GM23248 (cell line): Measurements from ENCODE around the gene CATSPERD. TPM values are rescaled to one million over a fixed set of nuclear protein-coding genes. Genes with fewer than 3 reads are reported as not detected.
A peak's percentile ranks its signal among the peaks of the same experiment; 100 is the strongest.

Experiments
- DNase-seq: peaks from one replicate; pipeline ENCODE4 v3.0.0-alpha.2; 2015
- H2AFZ ChIP-seq: fragments of 200-600 bp; sonication (generic); 2 replicates; pipeline ENCODE4 v1.6.1; 2016; ENCODE audit warnings: antibody characterized with exemption
- H3F3A ChIP-seq: fragments of 200-600 bp; sonication (generic); 2 replicates; pipeline ENCODE4 v1.6.1; 2016; ENCODE audit warnings: mild to moderate bottlenecking, antibody characterized with exemption, mixed run types; ENCODE audit not compliant: insufficient read depth
- H3K27ac ChIP-seq: fragments of 200-600 bp; sonication (generic); 2 replicates; pipeline ENCODE4 v1.5.1; 2016; ENCODE audit warnings: mild to moderate bottlenecking
- H3K27me3 ChIP-seq: fragments of 200-600 bp; sonication (generic); replicated peaks from 2 replicates; pipeline ENCODE4 v1.6.1; 2016; ENCODE audit warnings: mild to moderate bottlenecking; ENCODE audit not compliant: insufficient read depth
- H3K36me3 ChIP-seq: fragments of 200-600 bp; sonication (generic); 2 replicates; pipeline ENCODE4 v1.6.1; 2016; ENCODE audit warnings: low read depth, mild to moderate bottlenecking
- H3K4me1 ChIP-seq: fragments of 200-600 bp; sonication (generic); 2 replicates; pipeline ENCODE4 v1.6.1; 2016; ENCODE audit warnings: mild to moderate bottlenecking; ENCODE audit not compliant: insufficient read depth
- H3K4me2 ChIP-seq: fragments of 200-600 bp; sonication (generic); one replicate; pipeline ENCODE4 v1.6.1; 2016; ENCODE audit warnings: mild to moderate bottlenecking; ENCODE audit not compliant: unreplicated experiment
- H3K4me3 ChIP-seq: fragments of 200-600 bp; sonication (generic); 2 replicates; pipeline ENCODE4 v1.5.1; 2016; ENCODE audit warnings: mild to moderate bottlenecking
- H3K79me2 ChIP-seq: fragments of 200-600 bp; sonication (generic); 2 replicates; pipeline ENCODE4 v1.6.1; 2016; ENCODE audit warnings: mild to moderate bottlenecking; ENCODE audit not compliant: insufficient read depth
- H3K9ac ChIP-seq: fragments of 200-600 bp; sonication (generic); 2 replicates; pipeline ENCODE4 v1.6.1; 2016; ENCODE audit warnings: mild to moderate bottlenecking
- H3K9me2 ChIP-seq: fragments of 200-600 bp; sonication (generic); 2 replicates; pipeline ENCODE4 v1.6.1; 2016; ENCODE audit warnings: mixed run types, mild to moderate bottlenecking, moderate library complexity; ENCODE audit not compliant: insufficient read depth
- H3K9me3 ChIP-seq: fragments of 200-600 bp; sonication (generic); one replicate; pipeline ENCODE4 v1.6.1; 2017; ENCODE audit warnings: low read depth
- H4K20me1 ChIP-seq: fragments of 200-600 bp; sonication (generic); 2 replicates; pipeline ENCODE4 v1.6.0; 2016; ENCODE audit not compliant: insufficient read depth
- EZH2 ChIP-seq: fragments of 200-600 bp; sonication (generic); IDR thresholded peaks from 2 replicates; pipeline ENCODE4 v1.6.1; 2018; ENCODE audit warnings: antibody characterized with exemption, mild to moderate bottlenecking; ENCODE audit not compliant: insufficient read depth, poor library complexity, severe bottlenecking
- EZH2phosphoT487 ChIP-seq: fragments of 200-600 bp; sonication (generic); IDR thresholded peaks from 2 replicates; pipeline ENCODE4 v1.6.1; 2018; ENCODE audit warnings: antibody characterized with exemption, moderate library complexity, mild to moderate bottlenecking, low read depth; ENCODE audit not compliant: insufficient read depth
- WGBS, 2 experiments: methylation state at CpG; one replicate each; pipeline ENCODE4 v1.1.6; 2015 to 2017; ENCODE audit warnings: low lambda C conversion rate in 2 of 2, low coverage in 1 of 2; ENCODE audit errors: missing lambda C conversion rate in 2 of 2; 5-methylcytosine and 5-hydroxymethylcytosine counted together
- in situ Hi-C: fragments of 300-500 bp; cut with MboI; formaldehyde crosslinking; loops from 2 replicates; pipeline ENCODE4 v1.15.0; 2020
- polyA plus RNA-seq: library from polyadenylated mRNA; unstranded; fragments of >200 nt; fragmentation: Nextera tagmentation; extraction: Ambion mirVana; gene quantifications from 2 replicates; pipeline ENCODE4 v1.2.1, GENCODE V29; 2016
- total RNA-seq: library from RNA; depleted of rRNA; stranded (reverse); fragments of >200 nt; shearing (Covaris generic); gene quantifications from 2 replicates; pipeline ENCODE4 v1.2.3, GENCODE V29; 2014; rRNA removed

CATSPERD gene
- total and polyA plus RNA-seq, 2 experiments from 2014 or later = 0.22 TPM; not detected in 1

- no peaks in the 10 kb centered on the region for H3K9me2 ChIP-seq
- no peak overlapping the region for H3K4me3 ChIP-seq
- H3K36me3 ChIP-seq = no peaks in the 10 kb centered on the region
- no peaks in the 10 kb centered on the region for H3K79me2 ChIP-seq
- no peaks in the 10 kb centered on the region for H3K9me3 ChIP-seq
- TF ChIP-seq EZH2 = no peak
- TF ChIP-seq EZH2phosphoT487 = no peak
- DNase-seq = peak; percentile 67
- no peaks in the 10 kb centered on the region; the same call in 1 of the 2 replicates for H3K27me3 ChIP-seq
- no peaks in the 10 kb centered on the region for H3F3A ChIP-seq
- in situ Hi-C loops = no loop called here
- H3K9ac ChIP-seq = no peak overlapping the region
- H3K4me1 ChIP-seq = no peaks in the 10 kb centered on the region
- no peak overlapping the region for H2AFZ ChIP-seq
- H3K4me2 ChIP-seq = no peak overlapping the region
- no peak overlapping the region for H3K27ac ChIP-seq
- 20 to 21% methylated on average over 24 of the region's 24 CpGs for WGBS, 2 experiments
- H4K20me1 ChIP-seq = no peaks in the 10 kb centered on the region
Observed at GRCh38 chr19:5826531-5827341, 106.3 kb downstream of the CATSPERD start.

DNA sequence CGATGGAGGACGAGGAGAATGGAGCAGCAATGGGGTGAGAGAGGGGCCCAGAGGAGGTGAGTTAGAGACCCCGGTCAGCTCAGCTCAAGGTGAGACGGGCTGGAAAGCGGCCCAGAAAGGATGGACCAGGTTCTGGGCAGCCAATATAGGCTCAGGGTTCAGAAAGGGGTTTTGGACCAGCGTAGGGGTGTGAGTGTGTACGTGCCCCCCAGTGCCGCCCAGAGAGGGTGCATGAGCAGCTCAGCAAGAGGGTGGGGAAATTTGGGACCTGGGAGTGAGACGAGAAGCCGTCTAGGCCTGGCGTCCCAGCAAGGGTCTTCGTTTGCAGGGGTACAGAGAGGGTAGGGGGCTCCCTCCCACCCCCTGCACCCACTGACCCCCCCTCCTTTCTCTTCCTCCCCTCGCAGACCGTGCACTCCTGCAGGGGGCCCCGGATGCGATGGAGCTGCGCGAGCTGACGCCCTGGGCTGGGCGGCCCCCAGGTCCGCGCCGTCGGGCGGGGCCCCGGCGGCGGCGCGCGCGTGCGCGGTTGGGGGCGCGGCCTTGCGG, 107.0 kb downstream of the CATSPERD start:
- no peaks in the 10 kb centered on the region; the same call in 1 of the 2 replicates for H3K27me3 ChIP-seq
- no peak overlapping the region for H3K4me2 ChIP-seq
- H3K4me3 ChIP-seq = peak overlapping the region; percentile 69
- H3K9me3 ChIP-seq = no peaks in the 10 kb centered on the region
- in situ Hi-C loops = no loop called here
- H4K20me1 ChIP-seq = no peaks in the 10 kb centered on the region
- no peaks in the 10 kb centered on the region for H3K4me1 ChIP-seq
- no peak for DNase-seq
- no peaks in the 10 kb centered on the region for H3K36me3 ChIP-seq
- no peak overlapping the region for H3K27ac ChIP-seq
- H3K9ac ChIP-seq = no peak overlapping the region
- no peaks in the 10 kb centered on the region for H3K79me2 ChIP-seq
- H2AFZ ChIP-seq = peak overlapping the region; percentile 79
- H3K9me2 ChIP-seq = no peaks in the 10 kb centered on the region
- WGBS, 2 experiments = 16 to 26% methylated on average over 18 to 37 of the region's 37 CpGs
- TF ChIP-seq EZH2phosphoT487 = no peak
- no peak for TF ChIP-seq EZH2
- H3F3A ChIP-seq = no peaks in the 10 kb centered on the region

DNA sequence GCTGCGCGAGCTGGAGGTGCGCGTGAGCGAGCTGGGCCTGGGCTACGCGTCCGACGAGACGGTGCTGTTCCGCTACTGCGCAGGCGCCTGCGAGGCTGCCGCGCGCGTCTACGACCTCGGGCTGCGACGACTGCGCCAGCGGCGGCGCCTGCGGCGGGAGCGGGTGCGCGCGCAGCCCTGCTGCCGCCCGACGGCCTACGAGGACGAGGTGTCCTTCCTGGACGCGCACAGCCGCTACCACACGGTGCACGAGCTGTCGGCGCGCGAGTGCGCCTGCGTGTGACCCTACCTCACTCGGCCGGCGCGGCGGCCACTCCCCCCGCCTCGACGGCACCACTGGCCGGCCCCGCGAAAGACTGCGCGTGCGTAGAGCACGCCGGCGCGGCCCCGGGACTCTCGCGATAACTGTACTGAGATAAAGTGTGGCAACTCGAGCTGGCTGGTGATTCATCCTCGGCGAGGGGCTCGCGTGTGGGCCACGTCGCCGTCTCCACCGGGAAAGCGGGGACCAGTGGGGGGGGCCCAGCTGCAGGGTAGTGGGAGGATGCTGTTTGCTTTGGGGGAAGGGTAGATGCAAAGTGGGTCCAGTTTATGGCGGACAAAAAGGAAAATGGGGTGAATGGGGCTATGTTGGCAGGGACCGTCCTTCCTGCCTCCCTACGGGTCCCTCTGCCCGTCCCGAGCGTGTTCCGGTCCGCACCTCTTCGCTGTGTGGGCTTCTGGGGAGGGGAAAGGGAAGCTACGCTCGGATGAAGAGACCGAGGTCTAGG, 107.6 kb downstream of the CATSPERD start:
- in situ Hi-C loops = no loop called here
- H2AFZ ChIP-seq = peak overlapping the region; percentile 79
- H3K27me3 ChIP-seq = no peaks in the 10 kb centered on the region; the same call in 1 of the 2 replicates
- no peak overlapping the region for H3K27ac ChIP-seq
- no peaks in the 10 kb centered on the region for H3K36me3 ChIP-seq
- no peaks in the 10 kb centered on the region for H3K4me1 ChIP-seq
- H4K20me1 ChIP-seq = no peaks in the 10 kb centered on the region
- no peaks in the 10 kb centered on the region for H3F3A ChIP-seq
- DNase-seq = peak; percentile 93
- H3K9me2 ChIP-seq = no peaks in the 10 kb centered on the region
- no peaks in the 10 kb centered on the region for H3K79me2 ChIP-seq
- TF ChIP-seq EZH2 (no peak), EZH2phosphoT487 (no peak)
- H3K4me3 ChIP-seq = peak overlapping the region; percentile 69
- 2 to 5% methylated on average over 63 to 73 of the region's 91 CpGs for WGBS, 2 experiments
- peak overlapping the region; percentile 77 for H3K4me2 ChIP-seq
- peak overlapping the region; percentile 77 for H3K9ac ChIP-seq
- no peaks in the 10 kb centered on the region for H3K9me3 ChIP-seq

Other genes with a start within 250 kb of the CATSPERD start
- 1.6 TPM in 1 of 2 replicates, not detected in the other for gene TINCR, start 152.7 kb upstream of the CATSPERD start, total RNA-seq
- 0.19 TPM in 1 of 2 replicates, not detected in the other for gene TINCR, start 152.7 kb upstream of the CATSPERD start, polyA plus RNA-seq
- 17.6 and 24.2 TPM in 2 replicates for gene SAFB2, start 97.9 kb upstream of the CATSPERD start, total RNA-seq
- gene SAFB2, start 97.9 kb upstream of the CATSPERD start, polyA plus RNA-seq = 32.4 and 37.2 TPM in 2 replicates
- gene SAFB, start 97.6 kb upstream of the CATSPERD start, total RNA-seq = 28.6 and 36.5 TPM in 2 replicates
- 49.1 and 49.4 TPM in 2 replicates for gene SAFB, start 97.6 kb upstream of the CATSPERD start, polyA plus RNA-seq
- gene MICOS13, start 40.1 kb upstream of the CATSPERD start, total RNA-seq = 39.8 and 44.5 TPM in 2 replicates
- 147 and 157 TPM in 2 replicates for gene MICOS13, start 40.1 kb upstream of the CATSPERD start, polyA plus RNA-seq
- gene HSD11B1L, start 39.6 kb upstream of the CATSPERD start, total RNA-seq = 23.8 and 30.7 TPM in 2 replicates
- 10.9 and 13.4 TPM in 2 replicates for gene HSD11B1L, start 39.6 kb upstream of the CATSPERD start, polyA plus RNA-seq
- gene RPL36, start 30.3 kb upstream of the CATSPERD start, total RNA-seq = 503 and 678 TPM in 2 replicates
- 1,118 and 1,128 TPM in 2 replicates for gene RPL36, start 30.3 kb upstream of the CATSPERD start, polyA plus RNA-seq
- gene LONP1, start 491 bp upstream of the CATSPERD start, total RNA-seq = 119 and 123 TPM in 2 replicates
- gene LONP1, start 491 bp upstream of the CATSPERD start, polyA plus RNA-seq = 73.7 and 77.5 TPM in 2 replicates
- gene PRR22, start 64.1 kb downstream of the CATSPERD start, total RNA-seq = 0.25 TPM in 1 of 2 replicates, not detected in the other
- 0.14 and 0.19 TPM in 2 replicates for gene PRR22, start 64.1 kb downstream of the CATSPERD start, polyA plus RNA-seq
- gene DUS3L, start 70.5 kb downstream of the CATSPERD start, total RNA-seq = 18.6 and 18.8 TPM in 2 replicates
- 15.6 and 17.1 TPM in 2 replicates for gene DUS3L, start 70.5 kb downstream of the CATSPERD start, polyA plus RNA-seq
- not detected in 2 replicates for gene NRTN, start 84.4 kb downstream of the CATSPERD start, total RNA-seq
- not detected in 2 replicates for gene NRTN, start 84.4 kb downstream of the CATSPERD start, polyA plus RNA-seq
- gene FUT6, start 119.1 kb downstream of the CATSPERD start, total RNA-seq = not detected in 2 replicates
- gene FUT6, start 119.1 kb downstream of the CATSPERD start, polyA plus RNA-seq = not detected in 2 replicates
- gene FUT3, start 130.8 kb downstream of the CATSPERD start, total RNA-seq = not detected in 2 replicates
- not detected in 2 replicates for gene FUT3, start 130.8 kb downstream of the CATSPERD start, polyA plus RNA-seq
- not detected in 2 replicates for gene FUT5, start 149.9 kb downstream of the CATSPERD start, total RNA-seq
- gene FUT5, start 149.9 kb downstream of the CATSPERD start, polyA plus RNA-seq = not detected in 2 replicates
- gene NDUFA11, start 183.2 kb downstream of the CATSPERD start, total RNA-seq = 215 and 231 TPM in 2 replicates
- gene NDUFA11, start 183.2 kb downstream of the CATSPERD start, polyA plus RNA-seq = 585 and 588 TPM in 2 replicates
- 3.8 and 4.4 TPM in 2 replicates for gene VMAC, start 184.2 kb downstream of the CATSPERD start, total RNA-seq
- 1.8 and 2.1 TPM in 2 replicates for gene VMAC, start 184.2 kb downstream of the CATSPERD start, polyA plus RNA-seq
- gene CAPS, start 193.6 kb downstream of the CATSPERD start, total RNA-seq = 5.1 and 16.1 TPM in 2 replicates
- gene CAPS, start 193.6 kb downstream of the CATSPERD start, polyA plus RNA-seq = 6.7 and 7.0 TPM in 2 replicates